GM23248 (cell line): ENCODE data around the gene DUSP15. TPM values are rescaled to one million over a fixed set of nuclear protein-coding genes. Genes with fewer than 3 reads are reported as not detected.

ENCODE experiments used
- DNase-seq: peaks from one replicate; pipeline ENCODE4 v3.0.0-alpha.2; 2015
- H2AFZ ChIP-seq: fragments of 200-600 bp; sonication (generic); 2 replicates; pipeline ENCODE4 v1.6.1; 2016; ENCODE audit warnings: antibody characterized with exemption
- H3F3A ChIP-seq: fragments of 200-600 bp; sonication (generic); 2 replicates; pipeline ENCODE4 v1.6.1; 2016; ENCODE audit warnings: mild to moderate bottlenecking, antibody characterized with exemption, mixed run types; ENCODE audit not compliant: insufficient read depth
- H3K27ac ChIP-seq: fragments of 200-600 bp; sonication (generic); 2 replicates; pipeline ENCODE4 v1.5.1; 2016; ENCODE audit warnings: mild to moderate bottlenecking
- H3K27me3 ChIP-seq: fragments of 200-600 bp; sonication (generic); replicated peaks from 2 replicates; pipeline ENCODE4 v1.6.1; 2016; ENCODE audit warnings: mild to moderate bottlenecking; ENCODE audit not compliant: insufficient read depth
- H3K36me3 ChIP-seq: fragments of 200-600 bp; sonication (generic); 2 replicates; pipeline ENCODE4 v1.6.1; 2016; ENCODE audit warnings: low read depth, mild to moderate bottlenecking
- H3K4me1 ChIP-seq: fragments of 200-600 bp; sonication (generic); 2 replicates; pipeline ENCODE4 v1.6.1; 2016; ENCODE audit warnings: mild to moderate bottlenecking; ENCODE audit not compliant: insufficient read depth
- H3K4me2 ChIP-seq: fragments of 200-600 bp; sonication (generic); one replicate; pipeline ENCODE4 v1.6.1; 2016; ENCODE audit warnings: mild to moderate bottlenecking; ENCODE audit not compliant: unreplicated experiment
- H3K4me3 ChIP-seq: fragments of 200-600 bp; sonication (generic); 2 replicates; pipeline ENCODE4 v1.5.1; 2016; ENCODE audit warnings: mild to moderate bottlenecking
- H3K79me2 ChIP-seq: fragments of 200-600 bp; sonication (generic); 2 replicates; pipeline ENCODE4 v1.6.1; 2016; ENCODE audit warnings: mild to moderate bottlenecking; ENCODE audit not compliant: insufficient read depth
- H3K9ac ChIP-seq: fragments of 200-600 bp; sonication (generic); 2 replicates; pipeline ENCODE4 v1.6.1; 2016; ENCODE audit warnings: mild to moderate bottlenecking
- H3K9me2 ChIP-seq: fragments of 200-600 bp; sonication (generic); 2 replicates; pipeline ENCODE4 v1.6.1; 2016; ENCODE audit warnings: mixed run types, mild to moderate bottlenecking, moderate library complexity; ENCODE audit not compliant: insufficient read depth
- H3K9me3 ChIP-seq: fragments of 200-600 bp; sonication (generic); one replicate; pipeline ENCODE4 v1.6.1; 2017; ENCODE audit warnings: low read depth
- H4K20me1 ChIP-seq: fragments of 200-600 bp; sonication (generic); 2 replicates; pipeline ENCODE4 v1.6.0; 2016; ENCODE audit not compliant: insufficient read depth
- EZH2 ChIP-seq: fragments of 200-600 bp; sonication (generic); IDR thresholded peaks from 2 replicates; pipeline ENCODE4 v1.6.1; 2018; ENCODE audit warnings: antibody characterized with exemption, mild to moderate bottlenecking; ENCODE audit not compliant: insufficient read depth, poor library complexity, severe bottlenecking
- EZH2phosphoT487 ChIP-seq: fragments of 200-600 bp; sonication (generic); IDR thresholded peaks from 2 replicates; pipeline ENCODE4 v1.6.1; 2018; ENCODE audit warnings: antibody characterized with exemption, moderate library complexity, mild to moderate bottlenecking, low read depth; ENCODE audit not compliant: insufficient read depth
- WGBS, 2 experiments: methylation state at CpG; one replicate each; pipeline ENCODE4 v1.1.6; 2015 to 2017; ENCODE audit warnings: low lambda C conversion rate in 2 of 2, low coverage in 1 of 2; ENCODE audit errors: missing lambda C conversion rate in 2 of 2; 5-methylcytosine and 5-hydroxymethylcytosine counted together
- in situ Hi-C: fragments of 300-500 bp; cut with MboI; formaldehyde crosslinking; loops from 2 replicates; pipeline ENCODE4 v1.15.0; 2020
- polyA plus RNA-seq: library from polyadenylated mRNA; unstranded; fragments of >200 nt; fragmentation: Nextera tagmentation; extraction: Ambion mirVana; gene quantifications from 2 replicates; pipeline ENCODE4 v1.2.1, GENCODE V29; 2016
- total RNA-seq: library from RNA; depleted of rRNA; stranded (reverse); fragments of >200 nt; shearing (Covaris generic); gene quantifications from 2 replicates; pipeline ENCODE4 v1.2.3, GENCODE V29; 2014

Gene DUSP15
- total and polyA plus RNA-seq, 2 experiments from 2014 or later = not detected

DNA sequence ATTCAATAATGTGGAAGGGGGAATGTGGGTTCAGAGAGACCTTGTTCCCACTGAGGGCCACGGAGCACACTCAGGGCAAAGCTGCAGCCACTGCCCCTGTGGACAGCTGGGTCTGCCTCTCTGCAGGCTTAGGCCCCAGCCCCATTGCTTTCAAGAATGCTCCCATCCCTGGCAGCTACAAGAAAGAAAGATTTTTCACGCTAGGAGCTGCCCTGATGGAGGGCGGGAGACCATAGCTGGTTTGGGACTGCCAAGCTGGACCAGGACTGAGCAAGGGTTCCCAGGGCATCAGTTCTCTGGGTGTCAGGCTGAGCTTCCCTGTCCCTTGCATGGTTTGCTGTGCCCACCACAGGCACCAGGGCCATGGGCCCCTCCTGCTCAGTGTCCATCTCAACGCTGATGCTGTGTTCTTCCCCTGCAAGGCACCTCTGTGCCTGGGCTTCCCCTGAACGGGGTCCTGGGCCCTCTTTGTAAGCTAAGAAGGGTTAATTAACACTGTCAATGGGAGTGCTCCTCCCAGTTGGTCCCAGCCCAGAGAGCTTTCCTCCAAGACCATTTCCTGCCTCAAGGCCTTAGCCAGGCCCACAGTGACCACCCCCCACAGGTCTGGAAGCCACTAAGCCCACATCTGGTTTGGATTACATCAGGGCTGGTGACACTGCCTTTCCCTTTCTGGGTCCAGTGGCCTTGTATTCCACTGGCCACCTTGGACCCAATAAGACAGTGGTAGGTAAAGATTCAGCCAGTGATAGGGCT lies 33.3 kb downstream of the DUSP15 start:
- Histone ChIP-seq H3K9me2 (no peaks in the 10 kb centered on the region), H2AFZ (no peak overlapping the region), H3K27me3 (no peaks in the 10 kb centered on the region; the same call in 1 of the 2 replicates), H3K79me2 (no peaks in the 10 kb centered on the region), H3K27ac (no peak overlapping the region), H3K4me2 (peak overlapping the region; percentile 11), H4K20me1 (no peaks in the 10 kb centered on the region), H3F3A (peaks cover 24% of the 10 kb centered on the region), H3K9ac (no peak overlapping the region), H3K36me3 (no peaks in the 10 kb centered on the region), H3K4me1 (peaks cover 37% of the 10 kb centered on the region), H3K4me3 (no peak overlapping the region), H3K9me3 (no peaks in the 10 kb centered on the region)
- no peak for TF ChIP-seq EZH2phosphoT487
- no peak for TF ChIP-seq EZH2
- peak; percentile 36 for DNase-seq
- in situ Hi-C loops = no loop called here
- 76 to 78% methylated on average over 5 of the region's 5 CpGs for WGBS, 2 experiments

DNA sequence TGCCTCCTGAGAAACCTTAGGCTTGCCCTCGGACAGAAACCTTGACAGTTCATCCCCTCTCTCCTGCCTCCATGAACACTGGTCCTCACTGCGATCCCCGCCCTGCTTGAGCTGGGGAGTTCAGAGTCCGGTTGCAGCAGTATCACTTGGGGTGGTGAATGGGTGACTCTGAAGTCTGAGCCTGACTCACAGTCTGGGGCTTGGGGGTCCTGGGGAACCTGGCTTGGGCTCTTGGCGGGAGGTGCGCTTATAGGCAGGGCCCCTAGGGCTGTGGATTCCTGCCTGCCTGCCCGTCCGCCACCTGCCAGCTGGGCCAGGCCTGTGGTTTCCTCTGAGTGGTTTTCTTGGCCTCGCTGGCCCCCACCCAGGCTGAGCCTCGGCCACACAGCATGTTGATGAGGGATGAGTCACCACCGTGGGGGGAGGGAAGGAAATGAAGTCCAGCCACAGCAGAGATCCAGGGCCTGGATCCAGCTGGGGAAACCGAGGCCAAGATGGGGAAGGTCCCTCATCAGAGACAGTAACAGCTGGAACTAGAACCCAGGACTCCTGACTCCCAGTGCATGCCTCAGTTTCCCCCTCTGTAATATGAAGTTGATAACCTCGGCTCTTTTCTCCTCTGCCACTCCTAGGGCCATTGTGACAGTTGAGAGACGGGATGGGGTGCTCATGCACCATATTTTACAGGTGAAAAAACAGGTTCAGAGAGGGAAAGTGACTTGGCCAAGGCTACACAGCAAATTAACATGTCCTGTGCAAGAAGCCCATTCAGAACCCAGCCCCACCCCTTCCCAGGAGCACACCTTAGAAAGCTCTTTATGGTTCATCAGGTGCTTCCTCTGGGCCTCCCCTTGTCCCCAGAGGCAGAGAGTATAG lies 34.1 kb downstream of the DUSP15 start:
- Histone ChIP-seq H2AFZ (no peak overlapping the region), H3K4me2 (peak overlapping the region; percentile 6), H3K9ac (no peak overlapping the region), H3K79me2 (no peaks in the 10 kb centered on the region), H3F3A (peaks cover 19% of the 10 kb centered on the region), H4K20me1 (no peaks in the 10 kb centered on the region), H3K27me3 (no peaks in the 10 kb centered on the region; the same call in 1 of the 2 replicates), H3K9me3 (no peaks in the 10 kb centered on the region), H3K36me3 (no peaks in the 10 kb centered on the region), H3K27ac (no peak overlapping the region), H3K4me3 (no peak overlapping the region), H3K4me1 (peaks cover 31% of the 10 kb centered on the region), H3K9me2 (no peaks in the 10 kb centered on the region)
- DNase-seq = peak; percentile 97
- WGBS, 2 experiments = 23 to 25% methylated on average over 13 to 14 of the region's 14 CpGs
- in situ Hi-C loops = no loop called here
- 0 out of 2 replicates have a peak, but pooled peaks have one; percentile 52 for TF ChIP-seq EZH2phosphoT487
- no peak for TF ChIP-seq EZH2

DNA sequence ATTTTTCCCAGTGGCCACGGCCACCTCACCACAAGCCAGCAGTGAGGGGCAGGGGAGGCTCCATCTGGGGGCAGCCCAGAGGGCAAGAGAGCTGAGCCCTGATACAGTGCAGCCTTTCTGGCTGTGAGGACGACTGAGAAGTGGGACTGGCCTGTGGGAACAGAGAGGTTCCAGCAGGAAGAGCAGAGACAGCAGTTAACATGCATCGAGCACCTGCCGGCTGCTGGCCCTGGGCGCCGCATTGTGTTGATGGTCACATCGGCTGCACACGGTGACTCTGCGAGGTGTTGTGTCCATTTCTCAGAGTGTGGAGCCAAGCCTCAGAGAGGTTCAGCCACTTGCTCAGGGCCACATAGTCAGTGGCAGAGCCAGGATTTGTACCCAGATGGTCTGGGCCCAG lies 34.8 kb downstream of the DUSP15 start:
- WGBS, 2 experiments = 85 to 88% methylated on average over 9 of the region's 9 CpGs
- no peak overlapping the region for H3K9ac ChIP-seq

DNA sequence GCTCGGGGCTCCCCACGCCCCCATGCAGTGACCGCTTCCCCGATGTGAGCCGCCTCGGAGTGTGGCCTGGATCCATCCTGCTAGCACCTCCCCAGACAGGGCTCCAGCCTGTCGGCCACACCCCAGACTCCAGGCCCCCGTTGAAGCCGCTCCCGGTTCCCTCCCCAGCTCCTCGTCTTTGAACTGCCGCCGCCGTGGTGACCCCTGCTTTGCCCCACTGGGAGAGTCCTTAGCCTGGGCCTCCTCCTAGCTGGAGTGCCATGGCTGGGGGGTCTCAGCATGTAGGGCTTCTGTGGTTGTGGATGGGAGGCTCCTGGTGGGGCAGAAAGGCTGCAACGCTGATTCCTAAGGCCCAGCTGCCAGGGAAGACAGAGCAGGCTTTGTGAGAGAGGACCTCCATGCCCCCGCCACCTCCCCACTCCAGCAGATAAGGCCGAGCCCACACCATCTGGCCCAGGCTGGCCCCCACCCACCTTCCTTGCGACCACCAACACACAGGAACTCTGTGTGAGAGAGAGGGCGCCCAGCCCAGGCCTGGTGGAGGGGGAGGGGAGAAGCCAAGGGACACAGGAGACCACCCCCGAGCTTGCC lies 36.3 kb downstream of the DUSP15 start:
- no peaks in the 10 kb centered on the region for H3K9me2 ChIP-seq
- H2AFZ ChIP-seq = no peak overlapping the region
- H3K27me3 ChIP-seq = no peaks in the 10 kb centered on the region; the same call in 1 of the 2 replicates
- DNase-seq = no peak
- no peak for TF ChIP-seq EZH2phosphoT487
- no peak for TF ChIP-seq EZH2
- H3K4me1 ChIP-seq = peaks cover 31% of the 10 kb centered on the region
- H3K4me3 ChIP-seq = no peak overlapping the region
- H3K79me2 ChIP-seq = no peaks in the 10 kb centered on the region
- in situ Hi-C loops = no loop called here
- no peak overlapping the region for H3K27ac ChIP-seq
- H3K9ac ChIP-seq = no peak overlapping the region
- no peaks in the 10 kb centered on the region for H3K9me3 ChIP-seq
- no peak overlapping the region for H3K4me2 ChIP-seq
- 77 to 81% methylated on average over 14 to 20 of the region's 20 CpGs for WGBS, 2 experiments
- H3F3A ChIP-seq = peaks cover 19% of the 10 kb centered on the region
- no peaks in the 10 kb centered on the region for H4K20me1 ChIP-seq
- no peaks in the 10 kb centered on the region for H3K36me3 ChIP-seq

More for the DNA sequence above, 34.8 kb downstream of the DUSP15 start:
- TF ChIP-seq EZH2phosphoT487 (no peak), EZH2 (no peak)
- Histone ChIP-seq H3K79me2 (no peaks in the 10 kb centered on the region), H3K9me2 (no peaks in the 10 kb centered on the region), H3K4me3 (no peak overlapping the region), H3K27ac (no peak overlapping the region), H3K4me1 (peaks cover 31% of the 10 kb centered on the region), H3K4me2 (no peak overlapping the region), H3K9me3 (no peaks in the 10 kb centered on the region), H3K36me3 (no peaks in the 10 kb centered on the region), H3F3A (peaks cover 19% of the 10 kb centered on the region), H2AFZ (no peak overlapping the region), H4K20me1 (no peaks in the 10 kb centered on the region), H3K27me3 (no peaks in the 10 kb centered on the region; the same call in 1 of the 2 replicates)
- DNase-seq = no peak
- in situ Hi-C loops = no loop called here
